ENCODE data around the gene CBL.

DNA sequence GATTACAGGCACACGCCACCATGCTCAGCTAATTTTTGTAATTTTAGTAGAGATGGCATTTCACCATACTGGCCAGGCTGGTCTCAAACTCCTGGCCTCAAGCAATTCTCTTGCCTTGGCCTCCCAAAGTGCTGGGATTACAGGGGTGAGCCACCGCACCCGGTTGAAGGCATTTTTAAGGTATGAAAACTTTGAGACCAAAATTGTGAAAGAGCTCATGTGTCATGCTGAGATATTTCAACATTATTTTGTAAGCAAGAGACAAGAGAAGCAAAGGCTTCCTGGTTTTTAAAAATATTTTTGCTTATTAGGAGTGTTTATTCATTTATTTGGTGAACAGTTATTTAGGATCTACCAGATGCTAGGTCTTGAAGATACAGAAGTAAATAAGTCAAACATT, 14.0 kb upstream of the CBL start:
- TF ChIP-seq, protein P1, sequence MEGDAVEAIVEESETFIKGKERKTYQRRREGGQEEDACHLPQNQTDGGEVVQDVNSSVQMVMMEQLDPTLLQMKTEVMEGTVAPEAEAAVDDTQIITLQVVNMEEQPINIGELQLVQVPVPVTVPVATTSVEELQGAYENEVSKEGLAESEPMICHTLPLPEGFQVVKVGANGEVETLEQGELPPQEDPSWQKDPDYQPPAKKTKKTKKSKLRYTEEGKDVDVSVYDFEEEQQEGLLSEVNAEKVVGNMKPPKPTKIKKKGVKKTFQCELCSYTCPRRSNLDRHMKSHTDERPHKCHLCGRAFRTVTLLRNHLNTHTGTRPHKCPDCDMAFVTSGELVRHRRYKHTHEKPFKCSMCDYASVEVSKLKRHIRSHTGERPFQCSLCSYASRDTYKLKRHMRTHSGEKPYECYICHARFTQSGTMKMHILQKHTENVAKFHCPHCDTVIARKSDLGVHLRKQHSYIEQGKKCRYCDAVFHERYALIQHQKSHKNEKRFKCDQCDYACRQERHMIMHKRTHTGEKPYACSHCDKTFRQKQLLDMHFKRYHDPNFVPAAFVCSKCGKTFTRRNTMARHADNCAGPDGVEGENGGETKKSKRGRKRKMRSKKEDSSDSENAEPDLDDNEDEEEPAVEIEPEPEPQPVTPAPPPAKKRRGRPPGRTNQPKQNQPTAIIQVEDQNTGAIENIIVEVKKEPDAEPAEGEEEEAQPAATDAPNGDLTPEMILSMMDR (IDR thresholded peaks at IDR 0.05): no peak
- TF ChIP-seq EP300 (IDR thresholded peaks at IDR 0.05) (no peak), POLR2A (IDR thresholded peaks at IDR 0.05) (no peak)
